Astrocyte (in vitro differentiated cells and primary cell): ENCODE results near the gene GRIK3.

Source experiments
- CTCF ChIP-seq: IDR thresholded peaks from 2 replicates; pipeline ENCODE4 v1.5.1; 2011; ENCODE audit warnings: low read depth, mild to moderate bottlenecking, inconsistent platforms, low read length, moderate library complexity; ENCODE audit not compliant: insufficient read depth
- EZH2 ChIP-seq: IDR thresholded peaks from 2 replicates; pipeline ENCODE4 v1.6.1; 2012; ENCODE audit warnings: mild to moderate bottlenecking, low read length, inconsistent platforms; ENCODE audit not compliant: insufficient read depth

- TF ChIP-seq EZH2: no peak
- no peak for TF ChIP-seq CTCF
Observed at GRCh38 chr1:36852586-36852985, 181.7 kb downstream of the GRIK3 start.
